H9 (cell line): ENCODE data around the gene HDAC6. TPM values are rescaled to one million over a fixed set of nuclear protein-coding genes. Genes with fewer than 3 reads are reported as not detected.

Experiments
- DNase-seq: peaks from one replicate; pipeline ENCODE4 v3.0.0-alpha.2; 2017
- H2AFZ ChIP-seq: one replicate; pipeline ENCODE4 v1.6.1; 2013; ENCODE audit warnings: mild to moderate bottlenecking, low read length, control low read depth, moderate library complexity
- H2AK5ac ChIP-seq: 2 replicates; pipeline ENCODE4 v1.6.1; 2013; ENCODE audit warnings: low read length, control low read depth, mixed read lengths; ENCODE audit not compliant: insufficient read length
- H2BK120ac ChIP-seq: one replicate; pipeline ENCODE4 v1.6.1; 2013; ENCODE audit warnings: low read depth, mild to moderate bottlenecking, low read length, control low read depth, inconsistent platforms; ENCODE audit not compliant: poor library complexity, severe bottlenecking
- H2BK12ac ChIP-seq: 2 replicates; pipeline ENCODE4 v1.6.1; 2013; ENCODE audit warnings: low read length, control low read depth, mixed read lengths, low read depth; ENCODE audit not compliant: insufficient read length
- H2BK15ac ChIP-seq: 2 replicates; pipeline ENCODE4 v1.6.1; 2013; ENCODE audit warnings: low read depth, low read length, control low read depth
- H2BK20ac ChIP-seq: one replicate; pipeline ENCODE4 v1.6.1; 2013; ENCODE audit warnings: low read depth, mild to moderate bottlenecking, low read length, control low read depth, inconsistent platforms; ENCODE audit not compliant: poor library complexity, severe bottlenecking
- H2BK5ac ChIP-seq: 2 replicates; pipeline ENCODE4 v1.6.1; 2013; ENCODE audit warnings: low read length, control low read depth, mixed read lengths; ENCODE audit not compliant: insufficient read length
- H3K14ac ChIP-seq: 2 replicates; pipeline ENCODE4 v1.6.1; 2013; ENCODE audit warnings: low read length, control low read depth; ENCODE audit not compliant: insufficient read depth
- H3K18ac ChIP-seq: 2 replicates; pipeline ENCODE4 v1.6.1; 2013; ENCODE audit warnings: low read depth, mild to moderate bottlenecking, mixed read lengths, low read length, control low read depth; ENCODE audit not compliant: insufficient read length
- H3K23ac ChIP-seq: 2 replicates; pipeline ENCODE4 v1.6.1; 2013; ENCODE audit warnings: low read length, control low read depth, mixed read lengths, low read depth; ENCODE audit not compliant: insufficient read length
- H3K23me2 ChIP-seq: 2 replicates; pipeline ENCODE4 v1.6.1; 2013; ENCODE audit warnings: low read depth, mild to moderate bottlenecking, mixed read lengths, low read length, control low read depth; ENCODE audit not compliant: insufficient read length, poor library complexity, severe bottlenecking
- H3K27ac ChIP-seq: 2 replicates; pipeline ENCODE4 v1.5.1; 2013; ENCODE audit warnings: low read length, control low read depth, mixed read lengths, low read depth; ENCODE audit not compliant: insufficient read length
- H3K27me3 ChIP-seq: 2 replicates; pipeline ENCODE4 v1.6.1; 2013; ENCODE audit warnings: low read length, control low read depth, inconsistent platforms; ENCODE audit not compliant: insufficient read depth
- H3K4ac ChIP-seq: 2 replicates; pipeline ENCODE4 v1.6.1; 2013; ENCODE audit warnings: low read depth, mild to moderate bottlenecking, control low read depth, inconsistent platforms, low read length, moderate library complexity
- H3K4me1 ChIP-seq: 2 replicates; pipeline ENCODE4 v1.6.1; 2013; ENCODE audit warnings: low read length, control low read depth, inconsistent platforms; ENCODE audit not compliant: insufficient read depth
- H3K4me2 ChIP-seq: 2 replicates; pipeline ENCODE4 v1.6.1; 2013; ENCODE audit warnings: low read length, control low read depth, mixed read lengths; ENCODE audit not compliant: insufficient read length, insufficient read depth
- H3K56ac ChIP-seq: 2 replicates; pipeline ENCODE4 v1.6.1; 2013; ENCODE audit warnings: low read depth, mild to moderate bottlenecking, mixed read lengths, low read length, control low read depth; ENCODE audit not compliant: insufficient read length
- H3K79me1 ChIP-seq: 2 replicates; pipeline ENCODE4 v1.6.1; 2013; ENCODE audit warnings: low read depth, mild to moderate bottlenecking, moderate library complexity, low read length, control low read depth, inconsistent platforms; ENCODE audit not compliant: insufficient read depth, poor library complexity, severe bottlenecking
- H3K79me2 ChIP-seq: 2 replicates; pipeline ENCODE4 v1.6.1; 2013; ENCODE audit warnings: low read length, control low read depth, inconsistent platforms; ENCODE audit not compliant: insufficient read depth
- H3K9ac ChIP-seq: 2 replicates; pipeline ENCODE4 v1.6.1; 2013; ENCODE audit warnings: low read length, control low read depth, mixed read lengths; ENCODE audit not compliant: insufficient read length; ENCODE audit errors: extremely low read depth
- H3K9me3 ChIP-seq: one replicate; pipeline ENCODE4 v1.6.1; 2013; ENCODE audit warnings: low read depth, low read length, inconsistent platforms; ENCODE audit not compliant: control insufficient read depth
- H3T11ph ChIP-seq: one replicate; pipeline ENCODE4 v1.6.1; 2013; ENCODE audit warnings: mild to moderate bottlenecking, low read length, control low read depth, inconsistent platforms
- H4K20me1 ChIP-seq: one replicate; pipeline ENCODE4 v1.6.1; 2013; ENCODE audit not compliant: control insufficient read depth, insufficient read length, insufficient read depth
- H4K5ac ChIP-seq: 2 replicates; pipeline ENCODE4 v1.6.1; 2013; ENCODE audit warnings: low read depth, mild to moderate bottlenecking, mixed read lengths, low read length, control low read depth; ENCODE audit not compliant: insufficient read length
- H4K8ac ChIP-seq: replicated peaks from 2 replicates; pipeline ENCODE4 v1.6.1; 2013; ENCODE audit warnings: low read length, control low read depth, mixed read lengths, low read depth; ENCODE audit not compliant: insufficient read length
- H4K91ac ChIP-seq: 2 replicates; pipeline ENCODE4 v1.6.1; 2013; ENCODE audit warnings: low read depth, mild to moderate bottlenecking, moderate library complexity, mixed read lengths, low read length, control low read depth; ENCODE audit not compliant: insufficient read length
- H3K27ac Mint-ChIP-seq, 3 experiments: 2 replicates in 2 of 3; 3 replicates in 1 of 3; pipeline ENCODE4 v1.8.0; 2020 to 2021; ENCODE audit warnings: mixed read lengths in 3 of 3, mild to moderate bottlenecking in 1 of 3, moderate library complexity in 1 of 3
- H3K27me3 Mint-ChIP-seq: 2 replicates; pipeline ENCODE4 v1.8.0; 2021; ENCODE audit warnings: low read depth, mild to moderate bottlenecking, moderate library complexity, mixed read lengths
- H3K36me3 Mint-ChIP-seq, 3 experiments: 2 replicates in 2 of 3; 3 replicates in 1 of 3; pipeline ENCODE4 v1.8.0; 2020 to 2021; ENCODE audit warnings: low read depth in 3 of 3, mixed read lengths in 3 of 3; ENCODE audit not compliant: insufficient read depth in 1 of 3
- H3K4me1 Mint-ChIP-seq, 2 experiments: 2 replicates each; pipeline ENCODE4 v1.8.0; 2020; ENCODE audit warnings: mixed read lengths in 2 of 2
- H3K4me3 Mint-ChIP-seq, 2 experiments: 2 replicates in 1 of 2; 3 replicates in 1 of 2; pipeline ENCODE4 v1.8.0; 2020 to 2021; ENCODE audit warnings: mild to moderate bottlenecking in 2 of 2, mixed read lengths in 2 of 2, moderate library complexity in 1 of 2
- H3K9me3 Mint-ChIP-seq, 2 experiments: 2 replicates in 1 of 2; 3 replicates in 1 of 2; pipeline ENCODE4 v1.8.0; 2020; ENCODE audit warnings: mild to moderate bottlenecking in 2 of 2, mixed read lengths in 2 of 2, moderate library complexity in 1 of 2
- WGBS: extraction: QIAGEN DNeasy Blood & Tissue Kit; methylation state at CpG from one replicate; pipeline ENCODE4 v1.1.7; 2013; ENCODE audit warnings: missing lambda C conversion rate, low lambda C conversion rate, mixed read lengths; ENCODE audit not compliant: insufficient read length; ENCODE audit errors: extremely low coverage; 5-methylcytosine and 5-hydroxymethylcytosine counted together
- total RNA-seq: library from RNA; stranded (reverse); gene quantifications from 2 replicates; pipeline ENCODE4 v1.2.1, GENCODE V29; 2021
- TF ChIP-seq, protein P1 (sequence below): fragments of 200-600 bp; sonication (generic); conservative IDR thresholded peaks from 3 replicates; pipeline ENCODE4 v1.8.0; 2021; ENCODE audit warnings: antibody characterized with exemption, mild to moderate bottlenecking

Gene HDAC6
- total RNA-seq, 1 experiment from 2014 or later, result 52.8 TPM

DNA sequence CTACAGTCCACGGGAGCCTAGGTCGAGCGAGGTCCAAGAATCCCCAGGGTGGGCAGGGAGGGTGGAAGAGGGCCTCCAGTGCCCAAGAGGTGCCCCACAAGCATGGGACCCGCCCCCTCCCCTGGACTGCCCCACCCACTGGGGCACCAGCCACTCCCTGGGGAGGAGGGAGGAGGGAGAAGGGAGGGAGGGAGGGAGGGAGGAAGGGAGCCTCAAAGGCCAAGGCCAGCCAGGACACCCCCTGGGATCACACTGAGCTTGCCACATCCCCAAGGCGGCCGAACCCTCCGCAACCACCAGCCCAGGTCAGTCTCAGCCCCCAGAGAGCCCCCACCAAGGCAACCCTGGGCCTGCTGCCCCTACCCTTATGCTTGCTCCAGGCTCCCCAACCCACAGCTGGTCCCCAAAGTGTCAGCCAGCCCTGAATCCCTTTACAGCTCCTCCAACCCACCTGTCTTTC lies 15.5 kb upstream of the HDAC6 start, which contains the start of gene GATA1:
TSS of gene GATA1 (plus strand) at position 250 of the 460 bp plus-strand sequence. CDS start 4,520 bp downstream, outside the sequence.
- Mint-ChIP-seq H3K4me3 (peak within 1 kb of the TSS in 1 of 2 experiments; percentile 42; a peak in 2 of 5 replicates), H3K36me3 (peaks cover 0 to 3% (median 2%) of the 10 kb centered on the region in 3 experiments; a peak in 3 of 7 replicates), H3K27ac (peak within 1 kb of the TSS in 1 of 3 experiments; percentile 51; a peak in 1 of 7 replicates), H3K4me1 (0 out of 4 replicates have a peak, but pooled peaks cover 0 to under 1% of the 10 kb centered on the region in 2 experiments), H3K27me3 (peaks cover 18% of the 10 kb centered on the region), H3K9me3 (peaks cover 62 to 80% of the 10 kb centered on the region in 2 experiments)
- Histone ChIP-seq H2BK20ac (no peak within 1 kb of the TSS), H4K5ac (no peak within 1 kb of the TSS), H3K27ac (no peak within 1 kb of the TSS), H2AFZ (no peak within 1 kb of the TSS), H3K4ac (no peak within 1 kb of the TSS), H2BK12ac (no peak within 1 kb of the TSS), H3K23me2 (no peaks in the 10 kb centered on the region), H2BK120ac (peak within 1 kb of the TSS; percentile 54), H3T11ph (no peak within 1 kb of the TSS), H3K14ac (no peak within 1 kb of the TSS), H4K20me1 (no peaks in the 10 kb centered on the region), H3K9ac (no peak within 1 kb of the TSS), H3K23ac (no peak within 1 kb of the TSS), H3K79me1 (no peaks in the 10 kb centered on the region), H3K27me3 (no peaks in the 10 kb centered on the region), H4K8ac (no peak within 1 kb of the TSS), H3K18ac (no peak within 1 kb of the TSS), H3K4me2 (no peak within 1 kb of the TSS), H3K79me2 (no peaks in the 10 kb centered on the region), H3K9me3 (peaks cover 16% of the 10 kb centered on the region), H3K4me1 (no peaks in the 10 kb centered on the region), H4K91ac (no peak within 1 kb of the TSS), H2BK5ac (no peak within 1 kb of the TSS), H3K56ac (no peak within 1 kb of the TSS), H2AK5ac (no peak within 1 kb of the TSS), H2BK15ac (no peak within 1 kb of the TSS)
- no CpG with 5 or more reads among the region's 7 CpGs for WGBS
- TF ChIP-seq, protein P1, sequence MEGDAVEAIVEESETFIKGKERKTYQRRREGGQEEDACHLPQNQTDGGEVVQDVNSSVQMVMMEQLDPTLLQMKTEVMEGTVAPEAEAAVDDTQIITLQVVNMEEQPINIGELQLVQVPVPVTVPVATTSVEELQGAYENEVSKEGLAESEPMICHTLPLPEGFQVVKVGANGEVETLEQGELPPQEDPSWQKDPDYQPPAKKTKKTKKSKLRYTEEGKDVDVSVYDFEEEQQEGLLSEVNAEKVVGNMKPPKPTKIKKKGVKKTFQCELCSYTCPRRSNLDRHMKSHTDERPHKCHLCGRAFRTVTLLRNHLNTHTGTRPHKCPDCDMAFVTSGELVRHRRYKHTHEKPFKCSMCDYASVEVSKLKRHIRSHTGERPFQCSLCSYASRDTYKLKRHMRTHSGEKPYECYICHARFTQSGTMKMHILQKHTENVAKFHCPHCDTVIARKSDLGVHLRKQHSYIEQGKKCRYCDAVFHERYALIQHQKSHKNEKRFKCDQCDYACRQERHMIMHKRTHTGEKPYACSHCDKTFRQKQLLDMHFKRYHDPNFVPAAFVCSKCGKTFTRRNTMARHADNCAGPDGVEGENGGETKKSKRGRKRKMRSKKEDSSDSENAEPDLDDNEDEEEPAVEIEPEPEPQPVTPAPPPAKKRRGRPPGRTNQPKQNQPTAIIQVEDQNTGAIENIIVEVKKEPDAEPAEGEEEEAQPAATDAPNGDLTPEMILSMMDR, result no peak
- no peak for DNase-seq
